HG02981 (cell line): ENCODE measurements around the gene COL9A3.

ENCODE experiments used
- ATAC-seq: cut with Tn5 transposase; IDR thresholded peaks from one replicate; pipeline ENCODE4 v1.9.1; 2021; ENCODE audit warnings: mild to moderate bottlenecking, moderate library complexity; ENCODE audit not compliant: unreplicated experiment

COL9A3 gene

GRCh38 chr20:62778601-62779416 is 38.0 kb upstream of the COL9A3 start:
- no peak for ATAC-seq

DNA sequence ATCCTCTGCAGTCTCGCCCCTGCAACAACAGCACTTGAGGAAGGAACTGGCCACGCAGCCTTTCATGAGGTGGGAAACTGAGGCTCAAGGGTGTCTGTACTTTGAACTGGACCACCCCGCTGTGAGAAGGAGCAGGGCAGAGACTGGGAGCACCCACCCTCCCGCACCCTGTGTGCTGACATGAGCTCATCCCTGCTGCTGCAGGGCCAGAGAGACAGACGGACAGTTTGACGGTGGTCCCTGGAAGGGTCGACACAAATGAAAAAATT is 37.5 kb upstream of the COL9A3 start:
- no peak for ATAC-seq

DNA sequence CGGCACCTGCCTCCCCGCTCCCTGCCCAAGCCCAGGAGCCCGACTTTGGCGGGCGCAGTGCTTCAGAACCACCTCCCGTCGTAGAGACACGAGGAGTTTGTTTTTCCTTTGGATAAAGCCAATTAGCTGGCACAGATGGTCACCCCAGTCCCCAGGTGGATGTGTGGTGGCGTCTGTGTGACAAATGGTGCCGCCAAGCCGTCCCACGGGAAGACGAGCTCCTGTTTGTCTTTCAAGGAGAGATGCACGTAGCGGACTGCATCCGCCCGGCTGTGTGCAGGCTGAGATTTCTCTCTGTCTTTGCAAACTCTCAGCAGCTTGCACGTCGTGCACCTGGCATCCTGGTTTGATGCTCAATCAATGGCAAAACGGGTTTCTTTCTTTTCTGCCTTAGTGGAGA is 36.6 kb upstream of the COL9A3 start:
- ATAC-seq = no peak

DNA sequence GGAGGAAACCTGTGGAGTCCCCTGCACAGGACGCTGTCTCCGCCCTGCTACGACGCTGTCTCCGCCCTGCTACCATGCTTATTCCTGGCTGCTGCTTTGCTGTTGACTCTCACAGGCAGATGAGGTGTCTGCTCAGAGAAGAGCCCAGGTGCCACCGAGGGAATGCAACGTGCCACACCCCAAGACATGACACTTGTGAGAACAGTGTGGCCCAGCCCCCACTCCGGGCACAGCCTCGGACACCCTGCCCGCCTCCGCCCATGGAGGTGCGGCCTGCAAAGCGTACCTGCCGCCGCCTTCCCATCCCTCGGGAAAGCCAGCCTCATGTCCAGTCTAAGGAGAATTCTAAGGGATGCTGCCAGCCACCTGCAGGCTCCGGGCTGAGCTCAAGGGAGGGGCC is 36.2 kb upstream of the COL9A3 start:
- ATAC-seq = no peak

GRCh38 chr20:62782149-62782892 is 34.5 kb upstream of the COL9A3 start:
- no peak for ATAC-seq

GRCh38 chr20:62782893-62783278 is 34.0 kb upstream of the COL9A3 start:
- no peak for ATAC-seq

DNA sequence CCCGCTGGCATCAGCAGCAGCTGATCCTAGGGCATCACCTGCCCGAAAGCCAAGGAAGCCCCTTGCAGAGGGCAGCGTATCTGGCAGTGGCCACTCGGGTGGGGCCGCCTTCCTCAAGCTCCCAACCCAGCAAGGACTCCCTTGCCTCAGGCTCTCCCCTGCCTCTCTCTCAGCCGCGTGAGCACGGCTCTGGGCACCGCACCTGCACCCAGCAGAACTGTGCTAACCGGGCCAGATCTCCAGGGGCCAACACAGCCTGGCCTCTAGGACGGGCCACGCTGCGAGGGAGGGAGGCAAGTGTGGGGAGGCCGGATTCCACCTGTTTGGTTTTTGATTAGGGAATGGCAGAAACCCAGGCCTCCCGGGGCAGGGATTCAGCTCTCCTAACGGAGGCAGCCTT is 32.4 kb upstream of the COL9A3 start:
- ATAC-seq = no peak

DNA sequence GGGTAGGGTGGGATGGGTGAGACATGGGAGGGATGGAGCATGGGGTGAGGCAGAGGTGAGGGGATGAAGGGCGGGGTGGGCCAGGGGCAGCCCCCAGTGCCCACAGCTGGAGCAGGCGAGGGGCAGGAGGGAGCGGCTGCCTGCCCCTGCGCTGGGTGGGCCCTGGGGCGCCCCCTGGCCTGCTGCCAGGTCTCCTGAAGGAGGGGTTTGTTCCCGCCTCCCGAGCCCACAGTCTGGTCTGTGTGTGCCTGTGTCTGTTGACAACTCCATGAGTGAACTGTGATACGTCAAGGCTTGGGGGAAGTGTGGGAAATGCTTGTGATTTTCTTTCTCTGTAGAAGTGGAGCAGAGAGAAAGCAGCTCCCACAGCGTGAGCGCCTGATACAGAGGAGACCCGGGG is 31.5 kb upstream of the COL9A3 start:
- ATAC-seq = no peak

DNA sequence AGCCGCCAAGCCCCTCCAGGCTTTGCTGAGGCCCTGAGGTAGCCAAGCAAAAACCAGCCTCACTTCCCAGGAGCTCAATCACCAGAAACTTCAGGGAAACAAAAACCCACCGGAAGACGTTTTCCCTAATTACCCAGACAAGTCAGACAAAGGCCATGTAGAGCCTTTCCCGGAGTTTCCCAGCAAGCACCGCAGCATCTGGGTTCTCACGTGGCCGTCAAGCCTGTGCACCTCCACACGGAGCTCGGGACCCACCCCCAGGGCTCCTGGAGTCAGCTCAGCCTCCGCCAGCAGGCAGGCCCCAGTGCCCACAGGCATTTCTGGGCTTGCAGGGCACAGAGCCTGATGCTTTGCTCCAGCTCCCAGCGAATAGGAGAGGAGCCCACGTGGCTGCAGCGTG is 30.7 kb upstream of the COL9A3 start:
- ATAC-seq = no peak

GRCh38 chr20:62787321-62787720 is 29.5 kb upstream of the COL9A3 start:
- no peak for ATAC-seq

GRCh38 chr20:62787866-62788265 is 29.0 kb upstream of the COL9A3 start:
- ATAC-seq = no peak

GRCh38 chr20:62788607-62789006 is 28.2 kb upstream of the COL9A3 start:
- ATAC-seq = no peak

GRCh38 chr20:62790075-62790474 is 26.8 kb upstream of the COL9A3 start:
- ATAC-seq = no peak

- no peak for ATAC-seq
Observed at GRCh38 chr20:62791301-62792181, 25.3 kb upstream of the COL9A3 start.

GRCh38 chr20:62792182-62792939 is 24.5 kb upstream of the COL9A3 start:
- no peak for ATAC-seq

- no peak for ATAC-seq
Observed at GRCh38 chr20:62792940-62793756, 23.7 kb upstream of the COL9A3 start.

DNA sequence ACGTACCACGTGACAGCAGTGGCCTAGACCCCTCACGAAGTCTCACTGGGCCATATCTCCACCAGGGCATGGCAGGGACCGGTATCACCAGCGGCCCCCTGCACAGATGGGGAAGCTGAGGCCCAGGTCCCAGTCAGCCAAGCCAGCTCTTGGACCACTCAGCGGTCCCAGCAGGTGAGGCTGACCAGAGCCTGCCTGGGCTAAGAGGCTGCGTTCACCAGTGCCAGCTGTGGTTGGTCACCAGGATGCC is 23.2 kb upstream of the COL9A3 start:
- no peak for ATAC-seq

DNA sequence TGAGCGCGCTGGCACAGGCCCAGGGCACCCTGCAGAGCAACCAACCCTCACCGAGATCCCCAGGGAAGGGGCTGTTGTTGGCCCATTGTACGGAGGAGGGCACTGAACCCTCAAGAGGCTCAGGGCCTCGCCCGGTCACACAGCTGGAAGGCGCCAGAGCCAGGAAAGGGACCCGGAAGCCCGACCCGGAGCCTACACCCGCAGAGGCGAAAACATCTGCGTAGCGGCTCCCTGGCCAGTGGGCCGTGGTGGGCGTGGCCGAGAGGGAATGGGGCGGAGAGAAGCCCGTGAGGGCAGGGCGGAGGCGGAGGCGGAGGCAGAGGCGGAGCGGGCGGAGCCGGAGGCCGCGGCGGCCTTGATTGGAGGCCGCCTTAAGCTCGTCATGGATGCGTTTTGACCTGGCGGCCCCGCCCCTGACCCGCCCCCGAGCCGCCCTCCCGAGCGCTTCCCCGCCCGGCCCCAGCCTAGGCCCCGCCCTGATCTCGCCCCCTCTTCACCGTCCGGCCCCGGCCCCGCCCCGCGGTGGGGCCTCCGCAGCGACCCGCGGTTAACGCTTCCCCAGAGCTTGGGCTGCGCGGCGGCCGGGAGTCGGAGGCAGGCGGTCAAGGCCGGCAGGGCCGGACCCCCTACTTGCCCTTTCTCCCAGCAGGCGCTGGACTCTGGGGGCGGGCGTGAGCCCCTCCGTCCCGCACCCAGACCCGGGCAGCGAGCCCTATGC is 22.7 kb upstream of the COL9A3 start:
- peak; percentile 60 for ATAC-seq

GRCh38 chr20:62795023-62795761 is 21.7 kb upstream of the COL9A3 start:
- no peak for ATAC-seq
